AG20443 (cell line): ENCODE results near the gene FXYD3.

Source experiments
- DNase-seq: peaks from one replicate; pipeline ENCODE4 v3.0.0; 2012; ENCODE audit warnings: low spot score, mixed read lengths

The FXYD3 gene

GRCh38 chr19:35162471-35163326, 47.1 kb downstream of the FXYD3 start:
- no peak for DNase-seq

DNA sequence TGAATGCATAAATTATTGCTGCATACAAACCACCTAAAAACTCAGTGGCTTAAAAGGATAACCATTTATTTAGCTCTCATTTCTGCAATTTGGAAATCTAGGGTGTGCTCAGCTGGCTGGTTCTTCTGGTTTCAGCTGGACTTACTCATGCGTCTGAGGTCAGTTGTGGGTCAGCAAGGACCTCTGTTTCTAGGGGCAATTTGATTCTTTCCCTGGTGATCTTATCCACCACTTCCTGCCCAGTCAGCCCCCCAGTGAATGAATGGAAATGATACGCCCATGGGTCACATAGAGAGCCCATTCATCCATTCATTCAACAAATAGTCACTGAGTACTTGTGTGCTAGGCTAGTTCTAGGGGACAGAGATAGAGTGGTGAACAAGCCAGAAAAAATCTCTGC, 48.8 kb downstream of the FXYD3 start:
- DNase-seq, result no peak

DNA sequence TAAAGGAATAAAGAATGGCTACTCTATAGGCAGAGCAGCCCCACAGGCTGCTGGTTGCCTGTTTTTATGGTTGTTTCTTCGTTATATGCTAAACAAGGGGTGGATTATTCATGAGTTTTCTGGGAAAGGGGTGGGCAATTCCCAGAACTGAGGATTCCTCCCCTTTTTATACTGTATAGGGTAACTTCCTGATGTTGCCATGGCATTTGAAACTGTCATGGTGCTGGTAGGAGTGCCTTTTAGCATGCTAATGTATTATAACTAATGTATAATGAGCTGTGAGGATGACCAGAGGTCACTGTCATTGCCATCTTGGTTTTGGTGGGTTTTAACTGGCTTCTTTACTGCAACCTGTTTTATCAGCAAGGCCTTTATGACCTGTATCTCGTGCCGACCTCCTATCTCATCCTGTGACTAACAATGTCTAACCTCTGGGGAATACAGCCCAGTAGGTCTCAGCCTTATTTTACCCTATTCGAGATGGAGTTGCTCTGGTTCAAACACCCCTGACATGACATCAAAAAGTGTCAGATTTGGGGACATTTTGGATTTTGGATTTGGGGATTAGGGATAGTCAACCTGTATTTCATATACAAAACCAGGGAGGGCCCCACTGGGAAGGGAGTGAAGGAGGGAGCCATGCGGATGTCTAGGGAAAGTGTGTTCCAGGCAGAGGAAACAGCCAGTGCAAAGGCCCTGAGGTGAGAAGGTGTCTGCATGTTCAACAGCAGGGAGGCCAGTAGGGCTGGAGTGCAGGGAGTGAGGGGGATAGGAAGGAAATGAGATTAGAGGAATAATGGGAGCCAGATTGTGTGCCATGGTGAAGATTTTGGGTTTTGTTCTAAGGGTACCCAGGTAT, 49.8 kb downstream of the FXYD3 start:
- no peak for DNase-seq

DNA sequence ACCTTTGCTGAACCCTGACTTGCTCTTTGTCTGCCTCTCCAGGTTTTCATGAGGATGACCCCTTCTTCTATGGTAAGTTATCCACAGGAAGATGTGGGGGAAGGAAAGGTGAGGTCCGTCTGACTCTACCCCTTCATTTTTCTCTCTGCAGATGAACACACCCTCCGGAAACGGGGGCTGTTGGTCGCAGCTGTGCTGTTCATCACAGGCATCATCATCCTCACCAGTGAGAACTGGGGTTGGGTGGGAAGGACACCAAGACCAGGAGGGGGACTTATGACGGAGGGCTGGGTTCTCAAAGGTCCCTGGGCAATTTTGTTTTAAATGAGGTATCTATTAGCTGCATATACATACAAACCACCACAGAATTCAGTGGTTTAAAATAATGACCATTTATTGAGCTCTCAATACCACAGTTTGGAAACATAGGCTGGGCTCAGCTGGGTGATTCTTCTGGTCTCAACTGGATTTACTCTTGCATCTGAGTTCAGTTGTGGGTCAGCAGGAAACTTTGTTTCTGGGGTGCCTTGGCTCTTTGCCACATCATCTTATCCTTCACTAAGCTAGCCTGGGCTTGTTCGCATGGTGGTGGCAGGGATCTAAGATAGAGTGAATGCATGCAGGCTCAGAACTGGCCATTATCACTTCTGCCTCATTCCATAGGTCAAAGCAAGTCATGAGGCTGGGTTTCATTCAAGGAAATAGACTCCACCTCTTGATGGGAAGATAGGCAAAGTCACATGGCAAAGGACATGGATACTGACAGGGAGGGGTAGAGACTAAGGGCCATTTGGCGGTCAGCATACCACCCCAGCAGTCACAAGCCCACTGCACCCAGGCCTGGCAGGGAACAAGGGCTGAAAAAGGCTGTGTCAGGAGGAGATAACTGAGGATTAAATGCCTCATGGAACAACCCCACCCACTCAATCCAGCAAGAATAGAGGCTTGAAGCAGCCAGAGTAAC, 50.8 kb downstream of the FXYD3 start:
- no peak for DNase-seq

DNA sequence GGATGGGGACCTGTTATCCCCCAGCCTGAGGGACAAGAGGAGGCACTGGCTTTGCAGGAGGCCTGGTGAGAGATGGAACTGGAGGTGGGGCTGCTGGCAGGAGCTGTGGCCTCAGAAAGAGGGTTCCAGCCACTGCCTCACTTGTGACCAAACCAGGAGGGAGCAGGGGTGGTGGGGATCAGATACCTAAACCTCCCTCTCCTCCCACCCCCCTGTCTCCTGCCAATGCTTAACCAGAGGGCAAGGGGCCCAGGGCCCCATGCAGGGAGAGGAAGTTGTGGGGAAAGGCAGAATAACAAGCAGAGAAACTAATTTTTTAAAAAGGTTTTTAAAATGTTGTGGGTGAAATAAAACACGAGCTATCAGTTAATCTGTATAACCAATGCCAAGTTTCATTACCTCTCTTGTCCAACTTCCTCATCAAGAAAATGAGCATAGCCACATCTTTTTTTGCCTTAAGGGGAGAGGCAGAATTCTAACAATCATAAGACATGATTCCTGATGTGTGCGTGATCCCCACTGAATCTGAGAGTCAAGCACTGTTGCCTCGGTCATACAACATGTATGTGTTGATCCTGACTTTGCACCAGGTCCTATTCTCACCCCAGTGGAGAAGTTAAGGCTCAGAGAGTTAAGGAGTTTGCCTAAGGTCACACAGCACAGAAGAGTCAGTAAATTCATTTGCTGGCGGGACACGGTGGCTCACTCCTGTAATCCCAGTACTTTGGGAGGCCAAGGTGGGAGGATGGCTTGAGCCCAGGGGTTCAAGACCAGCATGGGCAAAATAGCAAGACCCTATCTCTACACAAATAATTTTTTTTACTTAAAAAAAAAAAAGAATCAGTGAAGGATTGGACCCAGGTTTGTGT, 51.9 kb downstream of the FXYD3 start:
- no peak for DNase-seq

- peak; percentile 31 for DNase-seq
Measured at GRCh38 chr19:35168196-35168595, 52.6 kb downstream of the FXYD3 start.

GRCh38 chr19:35169221-35169995, 53.8 kb downstream of the FXYD3 start:
- no peak for DNase-seq

GRCh38 chr19:35170359-35171061, 54.9 kb downstream of the FXYD3 start:
- DNase-seq, result no peak

DNA sequence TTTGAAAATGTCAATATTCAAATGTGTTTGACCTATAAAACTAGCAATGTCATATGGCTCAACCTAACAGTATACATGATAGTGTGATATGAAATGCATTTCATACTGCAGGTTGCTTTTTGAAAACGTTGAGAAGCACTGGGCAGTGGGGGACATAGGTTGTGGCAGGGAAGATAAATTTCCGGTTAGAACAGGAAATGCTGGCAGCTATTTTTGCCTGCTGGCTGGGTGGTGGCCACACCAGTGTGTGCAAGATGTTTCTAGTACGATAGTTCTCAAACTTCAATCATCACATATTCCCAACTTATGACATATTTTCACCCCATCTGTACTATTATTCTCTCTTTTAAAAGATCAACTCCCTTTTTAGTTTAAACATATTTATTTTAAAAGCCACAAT, 56.1 kb downstream of the FXYD3 start:
- DNase-seq, result no peak
